ENCODE results near the gene NDUFA11. TPM values are rescaled to one million over a fixed set of nuclear protein-coding genes. Genes with fewer than 3 reads are reported as not detected.

NDUFA11 gene
- total and polyA plus RNA-seq, 2 of the 13 experiments (the other 11 are each of a cell fraction or from before 2014, with no cell fraction given), result 286 to 378 TPM

GRCh38 chr19:5953030-5953589 lies 49.5 kb upstream of the NDUFA11 start:
- Histone ChIP-seq H4K20me1 (ENCODE audit: insufficient read depth, low read length) (peaks cover 8% of the 10 kb centered on the region; the same call in 1 of the 2 replicates), H3K9me3 (ENCODE audit: low read length) (no peaks in the 10 kb centered on the region), H3K79me2 (ENCODE audit: insufficient read depth, low read length) (peaks cover 94% of the 10 kb centered on the region), H3K9ac (ENCODE audit: insufficient read depth, low read depth, low read length) (no peak overlapping the region; the same call in 1 of the 2 replicates), H3K4me3 (replicated peaks in 1 of 3; ENCODE audit: insufficient read depth in 1 of 3, low read depth in 2 of 3, low read length in 3 of 3) (no peak overlapping the region), H3K4me1 (ENCODE audit: insufficient read depth, low read length) (peaks cover 60% of the 10 kb centered on the region), H2AFZ (ENCODE audit: low read length) (no peak overlapping the region), H3K27me3 (ENCODE audit: control insufficient read depth in 1 of 2, insufficient read depth in 2 of 2, low read length in 2 of 2) (no peaks in the 10 kb centered on the region), H3K27ac (ENCODE audit: extremely low read length, insufficient read depth, low read length) (peak overlapping the region; percentile 58), H3K36me3 (replicated peaks in 1 of 2; ENCODE audit: control insufficient read depth in 1 of 2, insufficient read depth in 2 of 2, low read length in 2 of 2) (peaks cover 21 to 44% of the 10 kb centered on the region in 2 experiments; a peak in 4 of 5 replicates), H3K4me2 (ENCODE audit: low read depth, low read length) (peak overlapping the region; percentile 60; the same call in 1 of the 2 replicates)
- FAIRE-seq (no peak), ATAC-seq (no peak), DNase-seq (ENCODE audit: low spot score) (no peak)
- ChIA-PET CTCF (ENCODE audit: low intra/inter-chr PET ratio, low total read pairs) (no interaction called here), POLR2A (no interaction called here)
- intact Hi-C loops (cut with micrococcal nuclease; ENCODE audit: unreplicated experiment), result no loop called here
- 92% methylated on average over 5 of the region's 5 CpGs for WGBS (ENCODE audit: low lambda C conversion rate)
- BruUV-seq (replicated peaks), result no TSS peak
- TF ChIP-seq FOXJ3 (CRISPR knock-in tag; IDR thresholded peaks at IDR 0.05; ENCODE audit: borderline replicate concordance) (no peak), ZGPAT (CRISPR knock-in tag; IDR thresholded peaks at IDR 0.05) (0 out of 2 replicates have a peak, but pooled peaks have one; percentile 11), ZNF12 (CRISPR knock-in tag; IDR thresholded peaks at IDR 0.05) (no peak)
- in situ Hi-C loops (cut with HindIII; ENCODE audit: extremely low pct_ligation_motif_present, low pct_unique_long_range_greater_than_20kb), result loop anchor here (5.0 kb wide), 1 partner anchor 41 kb away; the partner anchor contains the start of gene CAPS

- H3K27ac ChIP-seq (ENCODE audit: extremely low read length, insufficient read depth, low read length), result no peak overlapping the region
- TF ChIP-seq GPBP1L1 (CRISPR knock-in tag; IDR thresholded peaks at IDR 0.05) (no peak), RBM22 (optimal IDR thresholded peaks at IDR 0.05; ENCODE audit: low read length) (no peak), ZSCAN30 (CRISPR knock-in tag; IDR thresholded peaks at IDR 0.05) (no peak), PLSCR1 (CRISPR knock-in tag; IDR thresholded peaks at IDR 0.05; ENCODE audit: borderline replicate concordance) (no peak), KDM5B (CRISPR knock-in tag; IDR thresholded peaks at IDR 0.05; ENCODE audit: borderline replicate concordance) (no peak), SIX1 (CRISPR knock-in tag; IDR thresholded peaks at IDR 0.05; ENCODE audit: borderline replicate concordance) (no peak)
These were observed 48.8 kb upstream of the NDUFA11 start for GRCh38 chr19:5952193-5953029.

More at GRCh38 chr19:5952193-5953029, 48.8 kb upstream of the NDUFA11 start:
- Histone ChIP-seq H3K79me2 (ENCODE audit: insufficient read depth, low read length) (peaks cover 93% of the 10 kb centered on the region), H2AFZ (ENCODE audit: low read length) (no peak overlapping the region), H3K36me3 (replicated peaks in 1 of 2; ENCODE audit: control insufficient read depth in 1 of 2, insufficient read depth in 2 of 2, low read length in 2 of 2) (peaks cover 19 to 49% of the 10 kb centered on the region in 2 experiments; a peak in 4 of 5 replicates), H3K9me3 (ENCODE audit: low read length) (no peaks in the 10 kb centered on the region), H3K4me1 (ENCODE audit: insufficient read depth, low read length) (peaks cover 60% of the 10 kb centered on the region), H3K4me2 (ENCODE audit: low read depth, low read length) (no peak overlapping the region), H3K27me3 (ENCODE audit: control insufficient read depth in 1 of 2, insufficient read depth in 2 of 2, low read length in 2 of 2) (no peaks in the 10 kb centered on the region), H4K20me1 (ENCODE audit: insufficient read depth, low read length) (peaks cover 14% of the 10 kb centered on the region; the same call in 1 of the 2 replicates), H3K9ac (ENCODE audit: insufficient read depth, low read depth, low read length) (peak overlapping the region; percentile 14; the same call in 1 of the 2 replicates), H3K4me3 (replicated peaks in 1 of 3; ENCODE audit: insufficient read depth in 1 of 3, low read depth in 2 of 3, low read length in 3 of 3) (no peak overlapping the region)
- DNase-seq (ENCODE audit: low spot score), result no peak
- CTCF ChIA-PET (ENCODE audit: low intra/inter-chr PET ratio, low total read pairs), result no interaction called here
- intact Hi-C loops (cut with micrococcal nuclease; ENCODE audit: unreplicated experiment) (no loop called here), in situ Hi-C loops (cut with HindIII; ENCODE audit: extremely low pct_ligation_motif_present, low pct_unique_long_range_greater_than_20kb) (loop anchor here (5.0 kb wide), 1 partner anchor 40 kb away; the partner anchor contains the start of gene CAPS)
- no peak for FAIRE-seq
- BruUV-seq (replicated peaks), result no TSS peak
- POLR2A ChIA-PET, result interaction anchor here (1.6 kb wide), 1 partner anchor 10 kb away, joined by 6 read pairs; no protein-coding TSS in a partner anchor
- no peak for ATAC-seq
- WGBS (ENCODE audit: low lambda C conversion rate), result 95% methylated on average over 17 of the region's 18 CpGs
